ENCODE results near the gene SAT2.
"Not testable (repeated sequence)": the region's sequence is repeated elsewhere in the genome, so short reads cannot be mapped to it uniquely, and the experiment has no call there.

SAT2 gene

GRCh38 chr17:7627250-7628121 lies at the start of gene SAT2:
Gene SAT2 (minus strand): TSS chr17:7627821. CDS start chr17:7627635, 186 bp downstream.
- in situ Hi-C loops (cut with MboI; ENCODE audit: low sequenced_read_pairs): no loop called here

DNA sequence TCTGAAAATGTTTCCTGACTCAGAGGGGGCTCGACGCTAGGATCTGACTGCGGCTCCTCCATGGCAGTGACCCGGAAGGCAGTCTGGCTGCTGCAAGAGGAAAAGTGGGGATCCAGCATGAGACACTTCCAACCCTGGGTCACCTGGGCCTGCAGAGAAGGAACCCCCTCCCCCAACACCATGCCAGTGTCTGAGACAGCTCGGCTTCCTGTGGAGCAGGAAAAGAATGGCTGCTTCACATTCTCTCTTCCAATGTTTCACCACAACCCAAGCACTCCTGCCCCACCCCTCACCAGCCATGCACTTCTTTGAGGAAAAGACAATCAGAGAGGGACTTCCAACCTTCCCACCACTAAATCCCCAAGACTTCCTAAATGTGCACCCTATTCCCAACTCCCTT lies 48.9 kb upstream of the SAT2 start:
- in situ Hi-C loops (cut with MboI; ENCODE audit: low sequenced_read_pairs): no loop called here

DNA sequence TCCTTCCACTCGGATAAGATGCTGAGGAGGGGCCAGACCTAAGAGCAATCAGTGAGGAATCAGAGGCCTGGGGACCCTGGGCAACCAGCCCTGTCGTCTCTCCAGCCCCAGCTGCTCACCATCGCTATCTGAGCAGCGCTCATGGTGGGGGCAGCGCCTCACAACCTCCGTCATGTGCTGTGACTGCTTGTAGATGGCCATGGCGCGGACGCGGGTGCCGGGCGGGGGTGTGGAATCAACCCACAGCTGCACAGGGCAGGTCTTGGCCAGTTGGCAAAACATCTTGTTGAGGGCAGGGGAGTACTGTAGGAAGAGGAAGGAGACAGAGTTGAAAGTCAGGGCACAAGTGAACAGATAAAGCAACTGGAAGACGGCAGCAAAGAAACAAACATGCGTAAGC lies 47.3 kb upstream of the SAT2 start:
- in situ Hi-C loops (cut with MboI; ENCODE audit: low sequenced_read_pairs): no loop called here

GRCh38 chr17:7673239-7673638 lies 45.6 kb upstream of the SAT2 start:
- in situ Hi-C loops (cut with MboI; ENCODE audit: low sequenced_read_pairs): no loop called here

DNA sequence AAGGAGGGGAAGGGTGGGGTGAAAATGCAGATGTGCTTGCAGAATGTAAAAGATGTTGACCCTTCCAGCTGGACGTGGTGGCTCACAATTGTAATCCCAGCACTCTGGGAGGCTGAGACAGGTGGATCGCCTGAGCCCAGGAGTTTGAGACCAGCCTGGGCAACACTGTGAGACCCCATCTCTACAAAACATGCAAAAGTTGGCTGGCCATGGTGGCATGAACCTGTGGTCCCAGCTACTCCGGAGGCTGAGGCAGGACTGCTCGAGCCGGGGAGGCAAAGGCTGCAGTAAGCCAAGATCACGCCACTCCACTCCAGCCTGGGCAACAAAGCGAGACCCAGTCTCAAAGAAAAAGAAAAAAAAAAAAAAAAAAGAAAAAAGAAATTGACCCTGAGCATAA lies 40.9 kb upstream of the SAT2 start:
- in situ Hi-C loops (cut with MboI; ENCODE audit: low sequenced_read_pairs): no loop called here

- in situ Hi-C loops (cut with MboI; ENCODE audit: low sequenced_read_pairs): no loop called here
Observed at GRCh38 chr17:7667656-7668406, 40.2 kb upstream of the SAT2 start.

DNA sequence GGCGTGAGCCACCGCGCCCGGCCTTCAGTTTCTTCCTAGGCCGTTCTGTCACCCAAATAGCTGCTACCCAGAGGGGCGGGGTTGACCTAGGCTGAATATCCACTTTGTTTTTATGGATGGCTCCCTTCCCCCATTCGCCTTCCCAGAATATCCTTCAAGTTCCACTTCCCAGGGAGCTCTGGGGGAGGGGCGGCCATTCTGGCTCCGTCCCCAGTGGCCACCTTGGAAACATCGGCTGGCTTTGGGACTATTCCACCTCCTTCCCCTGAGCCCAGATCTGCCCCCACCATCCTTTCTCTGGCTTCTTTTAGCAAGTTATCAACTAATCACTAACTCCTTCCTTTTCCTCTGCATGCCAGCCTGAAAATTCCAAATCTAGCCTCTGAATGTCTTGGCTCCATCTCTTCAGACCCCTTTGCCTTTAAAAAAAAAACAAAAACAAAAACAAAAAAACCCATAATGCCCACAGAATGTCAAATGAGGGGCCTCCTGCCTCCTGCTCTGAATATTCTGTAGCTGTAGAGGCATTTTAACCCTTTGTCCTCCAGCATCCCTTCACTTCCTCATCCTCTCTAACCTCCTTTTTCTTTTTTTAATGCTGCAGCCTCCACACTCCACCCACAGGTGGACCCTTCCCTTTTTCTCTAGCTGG lies 29.5 kb upstream of the SAT2 start:
- in situ Hi-C loops (cut with MboI; ENCODE audit: low sequenced_read_pairs): no loop called here

DNA sequence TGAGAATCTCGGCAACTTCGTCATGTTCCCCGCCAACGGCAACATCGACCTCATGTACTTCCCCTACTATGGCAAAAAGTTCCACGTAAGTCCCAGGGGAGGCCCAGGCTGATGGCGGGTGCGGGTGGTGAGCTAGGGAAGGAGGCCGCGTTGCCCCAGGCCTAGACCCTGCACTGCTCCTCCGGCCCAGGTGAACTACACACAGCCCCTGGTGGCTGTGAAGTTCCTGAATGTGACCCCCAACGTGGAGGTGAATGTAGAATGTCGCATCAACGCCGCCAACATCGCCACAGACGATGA lies 27.9 kb upstream of the SAT2 start:
- in situ Hi-C loops (cut with MboI; ENCODE audit: low sequenced_read_pairs): no loop called here

GRCh38 chr17:7654832-7655540 lies 27.4 kb upstream of the SAT2 start:
- in situ Hi-C loops (cut with MboI; ENCODE audit: low sequenced_read_pairs): no loop called here

DNA sequence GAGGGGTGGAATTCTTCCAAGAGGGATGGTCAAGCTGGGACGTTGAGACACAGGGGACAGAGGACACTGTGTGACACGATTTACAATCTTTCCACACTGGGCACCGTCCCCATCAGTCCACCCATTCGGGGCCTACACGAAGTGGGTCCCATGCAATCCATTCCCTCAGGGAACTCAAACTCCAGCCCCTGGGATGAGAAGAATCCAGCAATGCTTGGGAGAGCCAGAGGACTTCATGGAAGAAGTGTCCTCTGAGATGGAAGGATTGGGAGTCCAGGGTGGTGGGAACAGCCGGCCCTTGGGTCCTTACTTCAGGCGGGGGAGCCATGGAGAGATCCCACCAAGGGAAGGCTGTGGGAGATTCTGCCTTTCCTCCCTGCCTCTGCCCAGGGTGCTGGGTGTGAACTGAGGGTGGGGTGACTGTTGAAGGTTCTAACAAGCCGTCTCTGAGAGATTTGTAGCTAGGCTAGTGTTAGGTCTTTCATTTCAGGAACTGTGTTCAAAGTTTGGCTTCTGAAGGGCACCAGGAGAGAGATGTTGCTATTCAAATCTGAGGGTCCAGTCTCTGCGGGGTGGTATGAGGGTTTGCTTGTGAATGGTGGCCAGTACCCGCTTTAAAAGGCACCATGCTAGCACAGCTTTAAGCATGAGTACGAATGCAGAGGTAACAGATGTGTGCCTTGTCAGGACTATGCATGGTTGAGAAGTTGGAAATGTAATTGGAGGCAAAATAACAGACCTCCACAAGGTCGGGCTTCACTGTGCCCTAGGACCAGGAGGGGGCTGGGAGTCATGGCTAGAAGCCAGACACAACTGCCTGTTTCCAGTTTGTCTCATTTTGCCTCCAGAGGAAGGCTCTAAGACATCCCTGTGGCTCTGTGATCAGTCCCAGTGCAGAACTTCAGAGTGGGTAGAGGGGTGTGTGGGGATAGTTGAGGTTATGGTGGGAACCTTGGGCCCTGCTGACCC lies 25.1 kb upstream of the SAT2 start:
- in situ Hi-C loops (cut with MboI; ENCODE audit: low sequenced_read_pairs): no loop called here

DNA sequence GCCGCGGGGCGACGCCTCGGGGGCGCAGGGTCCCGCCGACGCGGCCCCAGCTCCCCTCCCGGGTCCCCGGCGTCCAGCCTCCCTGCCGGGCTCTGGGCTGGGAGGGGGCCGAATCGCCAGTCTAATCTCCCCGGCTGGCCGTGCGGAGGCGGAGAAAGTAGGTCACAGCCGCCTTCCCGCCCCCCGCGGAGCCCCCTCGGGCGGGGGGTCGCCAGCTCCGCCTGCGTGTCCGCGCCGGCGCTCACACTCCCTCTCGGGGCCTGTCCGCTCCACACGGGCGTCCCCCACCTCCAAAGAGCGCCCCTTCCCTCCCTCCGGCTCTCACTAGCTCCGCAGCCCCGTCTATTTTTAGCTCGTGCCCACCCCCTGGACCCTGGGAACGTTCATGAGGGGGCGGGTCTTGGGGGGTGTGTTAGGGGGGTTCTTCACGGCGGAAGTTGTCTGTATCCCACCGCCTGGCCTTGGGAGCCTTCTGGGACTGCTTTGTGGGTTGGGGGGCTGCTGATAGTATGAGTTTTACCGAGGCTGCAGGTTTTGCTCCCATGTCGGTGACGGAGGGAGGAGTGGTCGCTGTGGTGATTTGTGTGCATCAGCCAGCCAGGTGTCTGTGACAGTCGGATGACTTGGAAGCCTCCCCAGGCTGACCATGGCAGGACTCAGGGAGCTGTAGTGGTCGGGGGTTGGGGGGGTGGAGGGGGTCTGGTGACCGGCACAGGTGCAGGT lies 24.2 kb upstream of the SAT2 start:
- in situ Hi-C loops (cut with MboI; ENCODE audit: low sequenced_read_pairs): no loop called here

GRCh38 chr17:7651097-7651664 lies 23.6 kb upstream of the SAT2 start:
- in situ Hi-C loops (cut with MboI; ENCODE audit: low sequenced_read_pairs): no loop called here

DNA sequence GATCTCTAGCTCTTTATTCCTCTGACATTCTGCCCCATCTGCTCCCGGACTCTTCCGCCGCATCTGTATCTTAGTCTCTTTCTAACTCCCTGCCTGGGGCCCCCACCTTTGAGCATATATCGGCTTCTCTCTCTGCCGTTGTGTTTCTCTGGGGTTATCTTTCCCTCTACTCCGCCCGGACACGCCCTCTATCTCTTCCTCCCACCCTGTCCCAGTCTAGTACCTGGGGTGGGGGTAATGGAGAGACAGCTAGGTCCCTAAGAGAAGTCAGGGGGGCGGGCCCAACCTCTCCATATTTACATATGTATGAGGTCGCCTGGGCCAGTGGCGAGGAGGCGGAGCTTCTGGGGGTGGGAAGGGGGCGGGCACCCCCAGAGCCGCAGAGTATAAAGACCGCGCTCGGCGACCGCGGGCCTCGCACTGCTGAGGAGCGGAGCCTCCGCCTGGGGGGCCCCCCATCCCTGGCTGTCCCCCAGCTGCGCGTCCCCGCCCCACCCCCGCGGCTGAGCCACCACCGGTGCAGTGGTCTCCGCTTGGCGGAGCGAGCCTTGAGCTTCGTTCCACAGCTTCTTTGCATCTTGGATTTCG lies 23.0 kb upstream of the SAT2 start, which contains the start of gene ATP1B2:
Gene ATP1B2 (plus strand): TSS at position 418 of the 588 bp plus-strand sequence. CDS start 593 bp downstream, outside the sequence.
- in situ Hi-C loops (cut with MboI; ENCODE audit: low sequenced_read_pairs): no loop called here

- in situ Hi-C loops (cut with MboI; ENCODE audit: low sequenced_read_pairs): no loop called here
Observed at GRCh38 chr17:7647018-7647417, 19.4 kb upstream of the SAT2 start.

DNA sequence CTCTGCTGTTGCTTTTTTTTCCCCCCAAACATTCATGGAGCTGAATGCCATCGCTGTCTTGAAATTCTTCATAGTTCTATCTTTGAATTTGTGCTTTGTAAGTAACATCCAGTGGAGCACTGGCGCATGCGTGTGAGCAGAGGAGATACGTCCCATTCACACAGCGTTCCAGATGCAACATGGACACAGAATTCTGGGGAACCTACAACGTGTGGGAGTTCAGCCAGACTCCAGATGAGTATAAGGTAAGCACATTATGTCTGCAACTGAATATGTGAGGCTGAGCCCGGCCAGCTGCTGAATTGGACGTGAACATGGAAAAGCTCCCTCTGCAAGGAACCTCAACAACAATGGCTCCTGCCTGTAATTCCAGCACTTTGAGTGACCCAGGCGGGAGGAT lies 18.8 kb upstream of the SAT2 start:
- in situ Hi-C loops (cut with MboI; ENCODE audit: low sequenced_read_pairs): no loop called here

GRCh38 chr17:7644775-7645174 lies 17.2 kb upstream of the SAT2 start:
- in situ Hi-C loops (cut with MboI; ENCODE audit: low sequenced_read_pairs): no loop called here

- in situ Hi-C loops (cut with MboI; ENCODE audit: low sequenced_read_pairs): not testable (repeated sequence)
Observed at GRCh38 chr17:7641635-7642034, 14.0 kb upstream of the SAT2 start.

DNA sequence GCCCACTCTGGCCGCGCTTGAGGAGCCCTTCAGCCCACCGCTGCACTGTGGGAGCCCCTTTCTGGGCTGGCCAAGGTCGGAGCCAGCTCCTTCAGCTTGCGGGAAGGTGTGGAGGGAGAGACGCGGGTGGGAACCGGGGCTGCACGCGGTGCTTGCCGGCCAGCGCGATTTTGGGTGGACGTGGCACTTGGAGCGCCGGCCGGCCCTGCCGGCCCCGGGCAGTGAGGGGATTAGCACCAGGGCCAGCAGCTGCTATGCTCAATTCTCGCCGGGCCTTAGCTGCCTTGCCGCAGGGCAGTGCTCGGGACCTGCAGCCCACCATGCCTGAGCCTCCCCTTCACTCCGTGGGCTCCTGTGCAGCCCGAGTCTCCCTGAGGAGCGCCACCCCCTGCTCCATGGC lies 13.2 kb upstream of the SAT2 start:
- in situ Hi-C loops (cut with MboI; ENCODE audit: low sequenced_read_pairs): no loop called here

DNA sequence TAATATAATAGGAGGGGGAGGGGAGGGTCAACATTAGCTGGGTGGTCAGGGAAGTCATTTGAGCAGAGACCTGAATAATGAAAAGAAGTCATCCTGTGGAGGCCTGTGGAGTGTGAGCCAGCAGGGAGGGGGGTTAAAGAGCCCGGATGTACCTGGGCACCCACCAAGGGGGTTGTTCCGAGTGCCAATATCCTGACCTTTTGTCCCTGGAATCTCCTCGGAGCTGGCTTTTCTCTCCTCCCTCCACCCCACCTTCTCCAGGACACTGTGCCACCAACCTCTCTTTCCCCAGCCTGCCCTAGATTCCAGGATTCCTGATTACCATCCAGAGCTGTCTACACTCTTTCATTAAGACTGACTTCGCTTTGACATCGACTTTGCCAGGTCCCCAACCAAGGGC lies 8.5 kb upstream of the SAT2 start:
- in situ Hi-C loops (cut with MboI; ENCODE audit: low sequenced_read_pairs): no loop called here
